GM18909 (cell line): ENCODE measurements around the gene CLINT1.
A peak's percentile ranks its signal among the peaks of the same experiment; 100 is the strongest.

Source experiments
- ATAC-seq: cut with Tn5 transposase; IDR thresholded peaks from one replicate; pipeline ENCODE4 v1.9.1; 2021; ENCODE audit warnings: mild to moderate bottlenecking; ENCODE audit not compliant: unreplicated experiment, poor library complexity

Gene CLINT1

DNA sequence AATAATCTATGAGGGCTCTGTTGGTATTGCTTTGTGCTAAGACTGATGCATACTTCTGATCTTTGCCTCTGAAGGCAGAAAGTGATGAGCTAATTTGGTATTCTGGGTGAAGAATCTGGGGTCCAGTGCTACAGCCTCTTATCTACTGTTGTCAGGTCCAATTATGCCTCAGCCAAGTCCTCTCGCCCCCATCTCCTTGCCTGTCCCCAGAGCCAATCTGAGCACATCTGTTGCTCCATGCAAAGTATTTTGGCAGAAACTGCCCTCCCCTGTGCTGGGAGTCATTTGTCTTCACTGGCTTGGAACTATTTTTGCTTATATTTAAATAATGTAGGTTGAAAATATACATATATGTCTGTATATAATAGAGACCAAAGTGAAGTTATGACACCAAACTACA is 92.0 kb downstream of the CLINT1 start:
- no peak for ATAC-seq

DNA sequence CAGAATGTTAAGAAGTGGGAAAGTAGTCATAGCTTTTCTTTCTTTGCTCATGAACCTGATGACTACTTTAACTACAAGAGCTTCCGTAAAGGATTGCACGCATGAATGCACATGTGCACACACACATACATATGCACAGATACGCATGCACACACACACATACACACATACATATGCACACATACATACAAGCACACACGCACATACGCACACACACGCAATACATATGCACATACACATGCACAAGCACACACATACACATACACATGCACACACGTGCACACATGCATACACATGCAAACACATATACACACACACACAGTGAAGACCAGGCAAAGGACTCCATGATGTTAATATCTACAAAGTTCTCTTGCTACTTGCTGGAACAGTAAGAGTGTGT is 92.5 kb downstream of the CLINT1 start:
- no peak for ATAC-seq

- ATAC-seq = no peak
Observed at GRCh38 chr5:157764531-157764930, 94.4 kb downstream of the CLINT1 start.

GRCh38 chr5:157761690-157762621 is 97.0 kb downstream of the CLINT1 start:
- peak; percentile 72 for ATAC-seq

DNA sequence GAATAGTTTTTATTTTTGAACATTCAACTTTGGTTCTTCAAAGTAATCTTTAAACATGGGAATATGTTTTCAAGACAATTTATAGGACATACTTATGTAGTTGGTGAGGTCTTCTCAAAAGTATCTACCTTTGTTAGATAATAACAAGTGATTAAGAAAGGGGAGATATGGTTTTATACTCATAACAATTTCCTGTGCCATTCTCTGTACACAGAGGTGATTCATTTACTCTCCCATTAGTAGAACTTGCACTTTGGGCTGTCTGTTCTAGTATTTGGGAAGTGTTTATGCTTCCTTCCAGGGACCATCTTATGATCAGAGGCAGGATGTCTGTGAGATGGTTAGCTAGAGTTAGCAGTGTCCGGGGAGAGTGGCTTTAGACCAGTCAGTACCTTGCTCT is 100.2 kb downstream of the CLINT1 start:
- no peak for ATAC-seq

- ATAC-seq = no peak
Observed at GRCh38 chr5:157756122-157756521, 102.8 kb downstream of the CLINT1 start.

- ATAC-seq = no peak
Observed at GRCh38 chr5:157750320-157750719, 108.6 kb downstream of the CLINT1 start.

DNA sequence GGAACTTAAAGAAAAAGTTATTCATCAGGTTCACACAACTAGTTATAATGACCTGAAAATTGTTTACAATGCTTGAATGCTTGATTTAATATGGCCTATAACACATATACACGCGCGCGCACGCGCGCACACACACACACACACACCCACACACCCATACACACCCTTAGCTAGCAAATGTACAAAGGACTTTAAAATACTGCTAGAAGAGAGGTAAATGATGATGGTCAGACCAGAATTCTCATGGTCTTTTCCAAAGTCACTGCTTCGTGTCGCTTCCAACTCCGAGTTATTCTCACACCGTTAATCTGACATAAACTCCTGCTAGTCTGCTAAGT is 109.5 kb downstream of the CLINT1 start:
- ATAC-seq = no peak

DNA sequence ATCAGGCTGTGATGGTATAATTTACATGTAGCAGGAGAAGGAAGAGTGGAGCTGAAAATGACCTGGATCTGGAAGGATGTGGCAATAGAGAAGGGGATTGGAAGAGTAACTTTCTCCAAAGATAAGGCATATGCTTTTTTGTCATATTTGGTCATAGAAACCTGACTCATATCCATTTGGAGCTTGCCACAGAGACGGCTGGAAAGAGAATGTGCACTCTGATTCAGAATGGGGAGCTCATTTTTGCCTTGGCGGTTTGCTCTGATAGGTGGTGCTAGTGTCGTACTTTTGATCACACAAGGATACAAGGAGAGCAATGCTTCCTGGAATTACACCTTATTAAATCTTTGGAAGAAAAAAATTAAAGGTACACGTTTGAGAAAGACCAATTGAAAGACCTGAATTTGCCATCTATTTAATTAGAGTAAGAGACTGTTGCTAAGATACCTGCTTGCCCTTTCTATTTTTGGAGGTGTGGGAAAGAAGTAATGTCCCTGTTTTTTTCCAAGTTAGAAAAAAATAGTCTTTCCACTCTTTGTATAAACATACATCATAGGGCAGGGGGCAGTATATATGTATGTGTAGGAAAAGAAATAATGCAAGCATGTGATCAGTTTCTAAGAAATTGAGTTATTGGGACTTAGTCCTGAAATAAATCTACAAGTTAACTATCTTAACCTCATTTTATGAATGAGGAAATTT is 110.0 kb downstream of the CLINT1 start:
- no peak for ATAC-seq

- ATAC-seq = no peak
Observed at GRCh38 chr5:157747766-157748700, 110.9 kb downstream of the CLINT1 start.

GRCh38 chr5:157747173-157747740 is 111.7 kb downstream of the CLINT1 start:
- no peak for ATAC-seq

GRCh38 chr5:157745041-157745456 is 113.9 kb downstream of the CLINT1 start:
- no peak for ATAC-seq

- no peak for ATAC-seq
Observed at GRCh38 chr5:157744051-157745011, 114.6 kb downstream of the CLINT1 start.

- ATAC-seq = peak; percentile 91
Observed at GRCh38 chr5:157743163-157744050, 115.5 kb downstream of the CLINT1 start, which contains the start of gene LSM11. Gene LSM11 (plus strand): TSS chr5:157743712. CDS start chr5:157743751, 39 bp downstream.

DNA sequence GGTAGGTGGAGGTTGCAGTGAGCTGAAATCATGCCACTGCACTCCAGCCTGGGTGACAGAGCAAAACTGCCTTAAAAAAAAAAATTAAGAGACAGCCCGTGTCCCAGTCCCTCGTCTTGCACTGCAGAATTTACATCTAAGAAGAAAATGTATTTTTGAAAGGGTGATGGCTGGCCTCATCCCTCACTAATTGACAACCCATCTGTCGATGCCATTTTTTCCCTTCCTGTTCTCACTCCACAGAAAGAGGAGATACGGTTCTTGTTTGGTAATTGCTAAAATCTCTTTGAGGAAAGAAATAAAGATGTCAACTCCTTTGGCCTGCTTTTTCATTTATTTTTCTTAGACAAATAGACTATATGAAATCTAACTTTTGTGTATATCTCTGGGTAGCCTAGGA is 117.8 kb downstream of the CLINT1 start:
- no peak for ATAC-seq

- ATAC-seq = no peak
Observed at GRCh38 chr5:157740229-157740610, 118.7 kb downstream of the CLINT1 start.

- no peak for ATAC-seq
Observed at GRCh38 chr5:157739388-157740228, 119.3 kb downstream of the CLINT1 start.
